Activated CD4-positive, alpha-beta T cell treated with anti-CD3 and anti-CD28 coated beads, Interleukin-2, amount 50 U/mL, for 48 hours (primary cell): ENCODE data around the gene PCBP3.

Experiments
- DNase-seq, 2 experiments: peaks; one replicate each; pipeline ENCODE4 v3.0.0-alpha.2; 2020

Gene PCBP3

DNA sequence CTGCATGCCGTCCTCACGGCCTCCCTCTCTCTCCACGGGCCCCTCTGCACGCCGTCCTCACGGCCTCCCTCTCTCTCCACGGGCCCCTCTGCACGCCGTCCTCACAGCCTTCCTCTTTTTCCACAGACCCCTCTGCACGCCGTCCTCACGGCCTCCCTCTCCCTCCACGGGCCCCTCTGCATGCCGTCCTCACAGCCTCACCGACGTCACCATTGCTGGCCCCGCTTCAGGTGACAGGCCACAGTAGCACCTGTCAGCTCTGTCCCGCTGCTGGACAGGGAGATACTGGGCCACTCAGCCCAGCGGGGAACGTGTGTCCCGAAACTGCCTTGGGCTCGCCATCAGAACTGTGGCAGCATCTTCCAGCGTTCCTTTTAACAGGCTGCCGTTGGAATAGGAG is 255.3 kb downstream of the PCBP3 start:
- DNase-seq, result no peak

DNA sequence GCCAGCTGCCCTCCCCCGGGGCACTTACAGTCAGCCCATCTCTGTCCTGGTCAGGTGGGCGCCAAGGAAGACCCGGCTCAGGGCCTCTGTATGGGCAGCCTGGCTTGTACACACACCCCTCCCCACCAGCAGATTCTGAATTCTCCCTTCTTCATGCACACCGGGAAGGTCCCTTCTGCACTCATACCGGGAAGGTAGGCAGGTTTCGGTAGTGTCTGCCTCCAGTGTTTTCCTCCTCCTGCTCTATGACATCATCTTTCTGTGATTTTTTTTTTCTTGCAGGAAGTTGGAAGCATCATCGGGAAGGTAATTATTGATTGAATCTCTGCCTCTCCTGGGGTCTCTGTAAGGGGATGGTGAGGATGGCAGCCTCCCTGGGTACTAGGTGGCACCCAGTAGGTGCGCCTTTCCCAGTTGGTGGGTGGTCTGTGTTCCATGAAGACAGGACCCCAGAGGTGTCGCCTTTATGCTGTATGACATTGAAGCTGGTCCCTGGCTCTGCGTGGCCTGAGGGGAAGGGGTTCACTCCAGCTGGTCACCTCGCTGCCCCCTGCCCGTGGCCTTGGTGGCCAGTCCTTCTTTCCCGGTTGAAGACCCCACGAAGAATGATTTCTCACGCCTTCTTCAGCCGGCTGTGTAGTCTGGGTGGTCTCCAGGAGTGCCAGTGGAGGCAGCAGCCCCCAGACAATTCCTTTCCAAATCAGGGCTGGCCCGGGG is 255.9 kb downstream of the PCBP3 start:
- no peak for DNase-seq

DNA sequence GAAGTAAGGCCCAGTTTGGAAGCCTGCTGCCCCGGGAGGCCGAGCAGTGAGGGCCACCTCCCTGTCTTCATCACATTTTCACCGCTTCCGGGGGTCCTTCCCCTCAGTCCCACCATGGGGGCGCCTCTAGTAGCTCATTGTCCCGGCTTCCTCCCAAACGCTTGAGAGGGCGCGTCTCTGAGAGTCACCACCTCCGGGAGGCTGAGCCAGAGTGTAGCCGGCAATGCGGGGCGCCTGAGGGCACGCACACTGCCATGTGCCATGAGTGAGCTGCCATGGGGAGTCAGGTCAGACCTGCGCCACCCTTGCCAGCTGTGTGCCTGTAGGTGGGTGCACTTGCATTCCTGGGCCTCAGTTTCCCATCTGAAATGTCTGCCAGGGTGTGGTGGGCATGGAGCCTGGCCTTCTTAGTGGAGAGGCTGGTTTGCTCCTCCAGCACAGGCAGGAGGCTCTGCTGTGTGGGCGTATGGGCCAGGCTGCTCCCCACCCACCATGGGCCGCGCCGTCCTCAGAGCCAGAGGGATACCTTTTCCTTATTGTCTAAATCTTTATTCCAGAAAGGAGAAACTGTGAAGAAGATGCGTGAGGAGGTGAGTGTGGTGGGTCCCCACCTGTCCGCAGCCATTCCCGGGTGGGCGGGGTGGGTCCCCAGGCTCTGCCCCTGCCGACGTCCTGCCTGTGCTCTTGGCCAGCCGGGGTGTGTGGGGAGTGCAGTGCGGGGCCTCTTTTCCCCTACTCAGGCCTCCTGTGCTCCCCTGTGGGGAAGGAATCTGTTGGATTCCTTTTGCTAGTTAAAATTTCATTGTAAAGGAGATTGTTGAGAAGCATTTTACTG is 256.7 kb downstream of the PCBP3 start:
- DNase-seq, result no peak

DNA sequence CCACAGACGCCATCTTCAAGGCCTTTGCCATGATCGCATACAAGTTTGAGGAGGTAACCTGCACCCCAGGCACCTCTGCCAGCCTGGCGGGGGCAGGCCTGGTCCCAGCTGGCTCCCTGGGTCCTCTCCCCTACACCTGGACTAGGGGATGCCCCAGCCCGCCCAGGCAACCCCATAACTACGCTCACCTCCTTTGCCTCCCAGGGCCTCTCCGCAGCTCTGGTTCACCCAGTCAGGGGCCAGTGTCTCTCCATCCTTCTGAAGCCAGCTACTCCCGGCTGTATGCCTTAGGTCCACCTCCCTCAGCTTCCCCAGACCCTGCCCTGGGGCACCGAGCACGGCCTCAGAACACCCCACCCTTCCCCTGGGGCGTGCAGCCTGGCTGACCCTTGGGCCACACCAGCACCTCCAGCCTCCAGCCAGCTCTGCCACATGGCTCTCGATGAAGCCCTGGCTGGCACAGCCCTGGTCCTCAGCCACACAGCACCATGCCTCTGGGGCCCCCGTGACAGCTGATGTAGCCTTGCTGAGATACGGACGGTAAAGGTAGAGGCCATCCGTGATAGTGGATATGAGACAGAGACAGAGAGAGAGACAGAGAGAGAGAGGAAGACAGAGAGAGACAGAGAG is 257.7 kb downstream of the PCBP3 start:
- DNase-seq, result no peak

DNA sequence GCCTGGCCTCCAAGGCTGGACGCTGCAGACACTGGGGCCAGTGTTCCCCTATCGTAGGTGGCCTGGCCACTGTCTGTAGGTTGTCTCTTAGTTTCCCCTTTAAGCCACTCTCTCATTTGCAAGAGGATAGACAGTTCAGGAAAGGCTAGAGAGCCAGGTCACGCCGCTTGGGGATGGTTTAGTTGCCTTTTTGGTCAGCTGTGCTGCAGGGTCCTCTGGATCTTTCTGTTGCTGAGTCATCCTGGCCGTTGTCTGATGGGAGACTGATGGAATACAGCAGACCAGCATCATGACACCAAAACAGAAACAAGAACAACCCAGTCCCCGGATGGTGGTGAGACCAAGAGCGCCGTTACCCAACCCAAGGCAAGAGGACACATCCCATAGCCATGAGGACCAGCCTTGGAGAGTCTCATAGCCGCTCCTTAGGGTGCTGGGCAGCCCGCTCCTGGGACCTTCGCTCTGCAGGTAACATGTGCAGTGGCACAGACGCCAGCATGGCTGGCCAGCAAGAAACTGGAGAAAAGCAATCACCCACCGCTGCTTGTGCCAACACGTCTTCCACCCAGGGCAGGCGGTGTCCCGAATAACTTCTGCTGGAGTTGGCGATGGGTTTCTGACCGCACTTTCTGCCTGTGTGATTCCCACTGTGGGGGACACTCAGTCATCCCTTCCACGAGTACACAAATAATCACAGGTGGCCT is 258.9 kb downstream of the PCBP3 start:
- no peak for DNase-seq

DNA sequence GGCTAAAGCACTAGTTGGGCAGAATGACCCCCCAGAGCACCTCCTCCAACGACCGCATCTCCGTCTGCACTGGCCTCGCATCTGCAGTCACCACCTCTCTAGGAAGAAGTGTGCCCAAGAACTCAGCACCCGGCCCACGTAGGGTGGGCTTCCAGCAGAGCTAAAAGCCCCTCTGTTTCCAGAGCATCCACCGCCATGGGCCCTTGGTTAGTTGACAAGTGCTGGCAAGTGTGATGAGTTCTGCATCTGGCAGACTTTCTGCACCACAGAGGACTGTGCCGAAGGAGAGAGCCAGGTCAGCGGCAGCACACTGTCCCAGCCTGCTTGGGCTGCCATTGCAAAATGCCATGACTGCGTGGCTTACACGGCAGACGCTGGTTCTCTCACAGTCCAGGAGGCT is 261.7 kb downstream of the PCBP3 start:
- no peak for DNase-seq

DNA sequence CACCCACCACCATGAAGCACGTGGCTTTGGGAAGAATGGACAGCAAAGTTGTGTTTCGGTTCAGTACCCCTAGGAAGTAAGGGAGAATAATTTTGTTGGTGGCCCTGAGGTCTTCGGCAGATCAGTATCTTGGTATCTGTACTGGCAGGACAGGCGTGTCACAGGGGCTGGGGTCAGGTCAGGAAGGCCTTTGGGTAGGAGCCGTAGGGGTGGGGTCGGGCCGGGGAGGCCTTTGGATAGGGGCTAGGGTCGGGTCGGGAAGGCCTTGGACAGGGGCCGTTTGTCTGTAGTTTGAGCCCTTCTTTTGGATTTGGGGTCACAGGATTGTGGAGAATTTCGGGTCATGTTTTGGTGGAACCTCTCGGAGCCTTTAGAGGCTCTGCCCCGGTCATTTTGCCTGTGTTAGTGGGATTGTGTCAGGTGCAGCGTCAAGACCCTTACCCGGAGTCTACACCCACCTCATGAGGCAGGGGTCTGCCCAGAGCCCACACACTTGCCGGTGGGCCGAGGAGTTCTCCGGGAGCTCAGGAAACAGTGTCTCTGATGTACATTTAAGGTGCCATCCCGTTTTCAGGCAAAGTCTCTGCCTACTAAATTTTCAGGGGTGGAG is 262.8 kb downstream of the PCBP3 start:
- no peak for DNase-seq

DNA sequence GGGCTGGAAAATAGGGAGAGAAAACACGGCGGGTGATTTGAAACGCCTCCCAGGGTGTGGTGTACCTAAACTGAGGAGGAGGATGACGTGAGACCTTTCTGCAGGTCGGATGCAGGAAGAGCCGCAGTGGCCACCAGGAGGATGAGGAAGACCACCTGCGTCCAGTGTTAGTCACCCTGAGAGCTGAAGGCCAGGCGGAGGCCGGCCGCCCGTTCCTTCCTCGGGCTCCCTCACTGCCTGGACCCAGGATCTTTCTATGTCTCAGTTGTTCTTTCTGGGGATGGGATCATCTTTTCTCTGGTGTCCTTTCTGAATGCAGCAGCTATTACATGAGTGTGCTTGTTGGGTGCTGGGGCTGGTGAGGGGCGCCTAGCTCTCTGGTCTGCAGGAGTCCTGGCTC is 263.3 kb downstream of the PCBP3 start:
- DNase-seq, result no peak

DNA sequence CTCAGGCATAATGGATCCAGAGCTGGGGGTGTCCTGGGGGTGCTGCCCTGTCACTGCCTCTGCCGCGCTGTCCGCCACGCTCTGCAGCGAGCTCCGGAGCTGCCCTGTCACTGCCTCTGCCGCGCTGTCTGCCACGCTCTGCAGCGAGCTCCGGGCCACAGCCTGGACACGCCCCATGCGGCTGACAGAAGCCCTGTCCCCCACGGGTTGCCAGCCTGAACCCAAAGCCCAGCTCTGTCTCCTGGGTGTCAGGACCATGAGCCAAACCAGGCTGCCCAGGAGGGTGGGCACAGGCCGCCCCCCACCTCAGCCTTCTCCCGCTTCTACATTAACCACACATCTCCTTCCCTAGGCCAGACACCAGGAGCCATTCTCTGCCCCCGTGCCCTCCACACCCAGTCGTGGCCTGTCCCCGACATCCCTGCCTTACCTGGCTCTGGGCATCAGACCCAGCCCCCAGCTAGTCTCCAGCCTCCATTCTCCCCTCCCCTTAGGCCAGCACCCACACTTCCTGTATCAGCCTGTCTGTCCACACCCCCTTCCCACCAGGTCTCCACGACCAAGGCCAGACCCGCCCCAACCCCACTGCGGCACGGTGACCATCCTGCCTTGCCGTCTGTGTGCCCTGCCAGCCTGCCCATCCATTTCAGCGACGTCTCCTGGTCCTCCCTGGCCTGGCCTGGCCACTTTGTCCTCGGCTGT is 265.2 kb downstream of the PCBP3 start:
- no peak for DNase-seq

DNA sequence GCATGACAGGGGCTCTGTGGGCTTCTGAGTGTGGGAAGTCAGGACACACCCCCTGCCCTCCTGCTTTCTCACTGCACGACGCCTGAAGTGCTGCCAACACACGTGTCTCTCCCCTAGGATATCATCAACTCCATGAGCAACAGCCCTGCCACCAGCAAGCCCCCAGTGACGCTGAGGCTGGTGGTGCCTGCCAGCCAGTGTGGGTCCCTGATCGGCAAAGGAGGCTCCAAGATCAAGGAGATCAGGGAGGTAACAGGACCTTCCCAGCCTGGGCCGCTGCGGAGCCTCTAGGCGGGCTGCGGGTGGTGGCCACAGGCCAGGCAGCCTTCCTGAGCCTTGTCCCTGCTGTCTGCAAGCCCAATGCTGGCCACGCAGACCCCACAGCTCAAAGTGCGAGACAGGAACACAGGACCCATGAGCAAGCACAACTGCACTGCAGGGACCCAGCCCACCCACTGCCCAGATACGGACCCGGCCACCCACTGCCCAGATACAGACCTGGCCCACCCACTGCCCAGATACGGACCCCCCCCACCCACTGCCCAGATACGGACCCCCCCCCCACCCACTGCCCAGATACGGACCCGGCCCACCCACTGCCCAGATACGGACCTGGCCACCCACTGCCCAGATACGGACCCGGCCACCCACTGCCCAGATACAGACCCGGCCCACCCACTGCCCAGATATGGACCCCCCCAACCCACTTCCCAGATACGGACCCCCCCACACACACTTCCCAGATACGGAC is 265.9 kb downstream of the PCBP3 start:
- DNase-seq, result no peak

DNA sequence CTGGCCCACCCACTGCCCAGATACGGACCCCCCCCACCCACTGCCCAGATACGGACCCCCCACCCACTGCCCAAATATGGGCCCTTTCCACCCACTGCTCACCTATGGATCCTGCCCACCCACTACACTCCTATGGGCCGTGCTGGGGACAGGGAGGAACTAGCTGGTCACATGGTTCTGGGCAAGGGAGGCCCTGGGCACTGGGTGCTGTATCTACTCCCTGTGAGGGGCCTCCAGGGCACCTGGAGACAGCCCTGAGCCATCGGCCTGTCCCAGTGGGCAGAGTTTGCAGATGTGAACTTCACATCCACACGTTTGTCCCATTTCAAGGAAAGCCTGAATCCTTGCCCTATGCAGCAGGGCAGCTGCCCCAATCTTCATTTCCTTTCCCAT is 266.6 kb downstream of the PCBP3 start:
- DNase-seq, result no peak

DNA sequence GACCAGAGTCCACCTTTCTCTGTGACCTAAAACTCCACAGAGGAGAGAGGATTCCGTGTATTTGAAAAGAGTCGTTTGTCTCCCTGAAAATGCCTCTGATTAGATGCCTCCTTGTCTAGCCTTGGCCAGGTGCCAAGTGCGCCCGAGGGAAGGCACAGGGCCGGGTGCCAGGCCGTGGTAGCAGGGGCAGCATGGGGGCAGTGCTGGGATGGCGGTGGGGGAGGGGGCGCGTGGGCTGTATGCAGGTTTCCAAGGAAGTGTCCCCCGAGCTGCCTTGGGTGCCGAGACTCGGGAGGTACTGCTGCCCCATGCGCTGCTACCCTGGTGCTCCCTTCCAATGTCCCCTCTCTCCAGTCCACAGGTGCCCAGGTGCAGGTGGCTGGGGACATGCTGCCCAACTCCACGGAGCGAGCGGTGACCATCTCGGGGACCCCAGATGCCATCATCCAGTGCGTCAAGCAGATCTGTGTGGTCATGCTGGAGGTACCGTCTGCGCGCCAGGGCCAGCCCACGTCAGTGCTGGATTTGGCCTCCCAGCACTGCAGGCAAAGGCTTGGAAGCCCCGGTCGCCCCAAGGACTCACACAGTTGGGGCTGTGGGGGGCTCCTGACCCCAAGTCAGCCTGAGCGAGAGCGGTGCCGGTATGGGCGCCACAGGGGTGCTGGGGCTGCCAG is 267.2 kb downstream of the PCBP3 start:
- DNase-seq, result no peak

DNA sequence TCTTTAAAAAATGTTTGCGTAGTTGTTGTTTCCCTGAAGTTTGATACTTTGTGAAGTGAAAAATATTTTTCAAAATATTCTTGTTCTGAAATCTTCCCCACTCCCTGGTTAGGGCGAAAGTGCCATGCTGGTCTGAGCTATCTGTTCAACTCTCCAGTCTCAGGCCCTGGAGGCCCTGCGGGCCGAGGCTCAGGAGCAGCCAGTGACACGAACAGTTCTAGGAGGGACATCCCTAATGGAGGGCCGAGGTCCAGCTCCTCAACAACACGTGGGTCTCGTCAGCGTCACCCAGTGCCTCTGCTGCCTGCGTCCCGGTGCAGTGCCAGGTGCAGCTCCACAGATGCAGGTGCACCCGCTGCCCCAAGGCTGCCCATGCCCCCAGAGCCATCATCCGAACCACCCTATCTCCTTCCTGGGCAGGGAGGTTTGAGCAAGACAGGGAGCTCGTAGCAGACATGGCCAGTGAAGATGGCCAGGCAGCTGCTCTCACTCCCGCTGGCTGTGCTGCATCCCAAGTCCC is 268.3 kb downstream of the PCBP3 start:
- DNase-seq, result no peak

DNA sequence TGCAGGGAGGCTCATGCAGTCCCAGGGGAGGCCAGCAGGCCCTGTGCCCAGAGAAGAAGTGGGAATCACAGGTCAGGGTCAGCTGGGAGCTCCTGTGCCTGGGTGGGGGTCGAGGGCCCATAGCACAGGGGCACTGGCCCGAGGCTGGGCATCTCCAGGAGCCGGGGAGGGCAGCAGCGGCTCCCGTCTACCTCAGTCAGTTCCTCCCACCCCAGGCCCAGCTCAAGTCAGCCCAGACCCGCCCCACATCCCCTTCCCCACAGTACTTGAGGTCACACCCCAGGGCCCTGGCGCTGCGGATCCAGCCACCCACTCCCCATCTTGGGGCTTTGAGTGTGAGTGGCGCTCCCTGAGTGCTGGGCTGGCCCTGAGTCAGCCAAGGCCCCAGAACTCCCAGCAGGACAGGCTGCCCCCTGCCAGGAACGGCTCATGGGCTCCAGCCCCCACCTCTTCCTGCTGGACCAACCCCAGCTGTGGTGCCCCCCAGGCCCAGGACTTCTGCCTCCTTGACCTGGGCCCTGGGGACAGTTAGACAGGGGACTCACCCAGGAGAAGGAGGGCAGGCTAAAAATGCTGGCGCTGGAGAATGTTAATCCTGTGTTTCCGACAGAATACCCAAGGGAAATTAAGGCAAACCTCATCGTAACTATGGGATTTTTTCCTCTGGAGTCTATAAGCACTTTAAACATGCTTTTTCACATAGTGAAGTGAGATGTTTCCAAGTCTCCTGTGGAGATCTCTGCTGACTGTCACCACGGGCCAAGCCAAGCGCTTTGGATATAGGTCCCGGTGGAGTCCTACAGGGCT is 269.3 kb downstream of the PCBP3 start:
- no peak for DNase-seq

DNA sequence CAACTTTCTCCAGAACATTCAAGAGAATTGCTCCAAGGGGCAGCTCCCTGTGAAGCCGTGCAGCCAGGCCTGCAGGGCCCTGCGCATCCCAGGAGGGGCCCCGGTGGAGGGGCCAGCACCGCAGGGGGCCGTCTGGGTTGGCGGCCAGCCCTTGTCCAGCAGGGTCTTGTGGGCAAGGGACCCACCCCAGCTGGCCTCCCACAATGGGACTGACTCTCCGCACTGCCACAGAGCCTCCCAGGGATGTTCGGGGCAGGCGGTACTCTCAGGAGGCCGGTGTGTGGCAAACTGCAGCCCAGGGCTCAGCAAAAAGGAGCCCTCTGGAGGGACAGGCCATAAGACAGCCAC is 269.9 kb downstream of the PCBP3 start:
- no peak for DNase-seq

DNA sequence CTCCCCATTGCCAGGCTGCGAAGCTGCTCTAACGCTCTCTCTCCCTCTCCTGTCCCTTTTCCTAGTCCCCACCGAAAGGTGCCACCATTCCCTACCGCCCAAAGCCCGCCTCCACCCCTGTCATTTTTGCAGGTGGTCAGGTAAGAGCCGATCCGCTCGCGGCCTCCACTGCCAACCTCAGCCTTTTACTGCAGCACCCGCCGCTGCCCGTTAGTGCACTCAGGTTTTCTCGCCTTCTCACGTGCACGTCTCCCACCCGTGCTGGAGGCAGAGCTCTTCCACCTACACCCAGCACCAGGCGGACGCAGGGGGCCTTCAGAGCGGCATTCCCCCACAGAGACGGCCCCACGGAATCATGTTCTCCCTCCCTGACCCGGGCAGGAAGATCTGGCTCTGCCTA is 270.4 kb downstream of the PCBP3 start:
- DNase-seq, result no peak

DNA sequence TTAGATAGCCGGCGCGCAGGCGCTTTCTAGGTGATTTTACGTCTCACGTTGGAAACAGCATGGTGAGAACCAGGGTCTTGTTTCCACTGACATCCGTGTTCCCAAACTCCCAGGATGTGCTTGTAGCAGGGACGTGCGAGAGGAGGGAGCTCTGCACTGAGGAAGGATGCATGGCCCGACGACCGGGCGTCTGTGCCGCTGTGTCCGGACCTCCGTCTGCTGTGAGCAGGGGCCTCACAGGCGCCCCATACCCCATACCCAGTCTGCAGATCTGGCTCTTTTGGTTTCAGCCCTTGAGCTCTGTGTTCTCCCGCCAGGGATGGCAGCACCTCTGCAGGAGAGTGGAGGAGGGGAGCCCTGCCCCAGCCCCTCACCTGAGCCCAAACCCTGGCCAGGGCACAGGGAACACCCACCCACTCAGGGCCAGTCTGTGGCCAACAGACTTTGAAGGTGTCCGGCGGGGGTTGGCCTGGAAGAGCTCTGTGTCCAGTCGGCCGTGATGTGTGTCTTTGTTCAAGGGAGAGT is 270.9 kb downstream of the PCBP3 start:
- no peak for DNase-seq

DNA sequence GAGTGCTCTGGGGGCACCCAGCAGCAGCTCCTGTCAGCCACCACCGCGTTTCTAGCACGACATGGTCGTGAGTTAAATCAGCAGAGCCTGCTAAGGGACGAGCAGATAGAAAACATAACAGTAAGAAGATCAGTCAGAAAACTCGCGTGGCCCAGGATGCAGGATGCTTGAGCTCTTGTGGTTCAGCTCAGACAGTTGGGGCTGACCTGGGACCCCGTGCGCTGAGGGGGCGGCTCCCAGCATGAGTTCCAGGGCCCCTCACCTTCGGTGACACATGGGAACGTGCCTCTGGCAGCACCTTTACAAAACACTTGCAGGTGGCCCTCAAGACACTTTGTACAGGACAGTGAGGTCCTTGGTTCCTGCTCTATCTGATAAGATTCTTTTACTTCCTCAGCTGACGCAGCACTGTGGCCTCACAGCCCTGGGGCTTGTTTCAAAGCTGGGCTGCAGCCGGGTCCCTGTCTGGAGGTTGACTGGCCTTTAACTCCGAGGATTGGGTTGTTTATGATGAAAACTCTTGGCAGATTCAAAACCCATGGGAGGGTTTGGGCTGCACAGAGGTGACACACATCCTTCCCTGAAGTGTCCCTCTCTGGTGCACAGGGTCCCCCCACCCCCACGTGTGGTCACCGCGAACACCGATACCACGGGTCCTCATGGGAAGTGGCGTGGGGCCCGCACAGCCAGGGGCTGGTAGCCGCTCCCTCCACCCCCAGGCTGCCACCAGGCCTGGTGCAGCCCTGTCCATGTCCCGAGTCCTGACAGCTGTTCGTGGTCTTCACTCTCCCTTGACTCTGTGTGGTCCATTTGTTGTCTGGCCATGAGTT is 272.7 kb downstream of the PCBP3 start:
- DNase-seq, result no peak

DNA sequence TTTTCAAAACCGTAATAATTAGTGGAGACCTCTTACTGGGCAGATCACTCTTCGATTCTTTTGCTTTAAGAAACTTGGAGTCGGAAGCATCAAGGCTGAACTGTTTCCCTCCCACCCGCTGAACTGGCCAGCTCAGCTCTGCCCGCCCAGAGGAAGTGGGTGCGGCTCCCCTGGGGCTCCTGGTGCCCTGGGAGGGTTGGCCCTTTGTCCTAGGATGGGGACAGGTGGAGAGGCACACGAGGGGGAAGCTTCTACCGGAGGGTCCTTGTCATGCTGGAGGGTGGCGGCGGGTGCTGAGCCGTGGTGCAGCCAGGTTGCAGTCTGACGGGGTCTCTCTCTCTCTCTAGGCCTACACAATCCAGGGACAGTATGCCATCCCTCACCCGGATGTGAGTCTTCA is 273.7 kb downstream of the PCBP3 start:
- DNase-seq, result no peak
